GM12873 (cell line): ENCODE measurements around the gene PIK3R6.

Experiments
- TF ChIP-seq, protein P1 (sequence below): IDR thresholded peaks from 2 replicates; pipeline ENCODE4 v1.5.1; 2012; ENCODE audit warnings: low read depth, mild to moderate bottlenecking, moderate library complexity, low read length, control low read depth; ENCODE audit not compliant: insufficient read depth; ENCODE audit errors: missing control alignments

PIK3R6 gene

DNA sequence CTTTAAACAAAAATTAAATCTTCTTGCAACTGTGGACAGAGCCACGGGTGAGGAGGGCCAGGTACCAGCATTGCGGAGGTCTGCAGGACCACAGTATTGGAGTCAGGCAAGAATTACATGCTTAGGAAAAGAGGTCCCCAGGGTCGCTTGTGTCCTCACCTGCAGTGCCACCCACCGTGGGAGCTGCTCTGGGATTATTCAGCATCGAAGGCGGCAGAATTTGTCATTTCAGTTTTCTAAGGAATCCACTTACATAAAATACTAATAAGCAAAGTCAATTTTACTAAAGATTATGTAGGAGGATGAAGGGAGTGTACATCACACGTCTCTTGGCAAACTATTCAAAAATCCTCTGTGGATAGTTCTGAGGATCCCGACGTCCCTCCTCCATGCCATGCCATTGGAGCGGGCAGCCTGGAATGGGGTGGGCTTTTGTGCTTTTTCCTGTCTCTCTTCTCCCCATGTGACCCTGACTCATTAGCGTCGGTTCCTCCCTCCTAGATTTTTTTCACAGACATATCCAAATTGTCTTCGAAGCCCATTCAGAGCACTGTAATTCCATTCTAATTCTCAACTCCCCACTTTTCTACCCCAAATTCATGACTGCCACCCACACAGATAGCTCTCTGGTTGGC, 3.0 kb upstream of the PIK3R6 start:
- TF ChIP-seq, protein P1, sequence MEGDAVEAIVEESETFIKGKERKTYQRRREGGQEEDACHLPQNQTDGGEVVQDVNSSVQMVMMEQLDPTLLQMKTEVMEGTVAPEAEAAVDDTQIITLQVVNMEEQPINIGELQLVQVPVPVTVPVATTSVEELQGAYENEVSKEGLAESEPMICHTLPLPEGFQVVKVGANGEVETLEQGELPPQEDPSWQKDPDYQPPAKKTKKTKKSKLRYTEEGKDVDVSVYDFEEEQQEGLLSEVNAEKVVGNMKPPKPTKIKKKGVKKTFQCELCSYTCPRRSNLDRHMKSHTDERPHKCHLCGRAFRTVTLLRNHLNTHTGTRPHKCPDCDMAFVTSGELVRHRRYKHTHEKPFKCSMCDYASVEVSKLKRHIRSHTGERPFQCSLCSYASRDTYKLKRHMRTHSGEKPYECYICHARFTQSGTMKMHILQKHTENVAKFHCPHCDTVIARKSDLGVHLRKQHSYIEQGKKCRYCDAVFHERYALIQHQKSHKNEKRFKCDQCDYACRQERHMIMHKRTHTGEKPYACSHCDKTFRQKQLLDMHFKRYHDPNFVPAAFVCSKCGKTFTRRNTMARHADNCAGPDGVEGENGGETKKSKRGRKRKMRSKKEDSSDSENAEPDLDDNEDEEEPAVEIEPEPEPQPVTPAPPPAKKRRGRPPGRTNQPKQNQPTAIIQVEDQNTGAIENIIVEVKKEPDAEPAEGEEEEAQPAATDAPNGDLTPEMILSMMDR = no peak

DNA sequence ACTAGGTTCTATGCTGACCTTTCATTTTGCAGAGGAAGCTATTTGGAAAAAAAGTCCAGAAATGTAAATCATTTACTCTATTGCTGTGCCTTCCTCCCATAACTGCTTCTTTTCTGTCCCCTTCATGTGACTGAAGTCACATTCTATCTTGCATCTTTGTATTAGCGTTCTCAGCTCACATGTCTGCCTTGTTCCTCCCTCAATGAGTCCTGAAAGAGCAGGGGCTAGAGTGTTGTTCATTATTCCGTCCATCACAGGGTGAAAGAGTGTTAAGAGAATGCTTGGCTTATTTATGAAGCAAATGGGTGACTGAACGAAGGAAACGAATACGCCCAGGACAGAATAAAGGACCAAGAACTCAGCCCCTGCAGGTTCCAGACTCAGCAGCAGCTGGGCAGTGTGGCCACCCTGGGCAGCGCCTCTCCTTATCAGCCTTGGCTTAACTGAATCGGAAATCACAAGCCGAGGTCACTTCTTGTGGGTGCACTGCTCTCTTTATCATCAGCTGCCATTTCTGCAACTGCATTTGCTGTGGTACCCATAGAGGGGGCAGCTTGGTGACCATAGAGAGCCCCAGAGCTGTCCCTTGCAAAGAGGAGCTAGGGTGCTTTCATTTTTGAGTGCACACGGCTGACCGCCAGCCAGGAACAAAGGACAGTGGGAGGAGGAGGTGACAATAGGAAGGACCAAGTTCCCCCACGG, 1.8 kb upstream of the PIK3R6 start:
- TF ChIP-seq, protein P1 = no peak

DNA sequence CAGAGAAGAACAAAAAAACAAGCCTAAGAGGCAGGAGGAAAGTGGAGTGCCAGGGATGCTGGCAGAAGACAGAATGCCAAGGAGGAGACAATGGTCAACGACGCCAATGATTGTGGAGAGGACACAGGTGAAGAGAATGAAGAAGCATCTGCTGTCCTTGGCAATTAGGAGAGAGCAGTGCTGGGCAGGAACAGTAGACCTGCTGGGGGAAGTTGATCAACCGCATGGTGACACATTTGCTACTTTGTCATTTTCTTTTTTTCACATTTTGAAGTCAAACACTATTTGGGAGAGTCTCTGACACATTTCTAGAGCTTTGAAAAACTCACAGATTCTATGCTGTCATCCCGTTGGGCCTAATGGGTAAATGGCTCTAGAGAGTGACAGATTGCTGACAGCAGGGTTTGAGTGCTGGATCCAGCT, 1.1 kb upstream of the PIK3R6 start:
- TF ChIP-seq, protein P1 = no peak

DNA sequence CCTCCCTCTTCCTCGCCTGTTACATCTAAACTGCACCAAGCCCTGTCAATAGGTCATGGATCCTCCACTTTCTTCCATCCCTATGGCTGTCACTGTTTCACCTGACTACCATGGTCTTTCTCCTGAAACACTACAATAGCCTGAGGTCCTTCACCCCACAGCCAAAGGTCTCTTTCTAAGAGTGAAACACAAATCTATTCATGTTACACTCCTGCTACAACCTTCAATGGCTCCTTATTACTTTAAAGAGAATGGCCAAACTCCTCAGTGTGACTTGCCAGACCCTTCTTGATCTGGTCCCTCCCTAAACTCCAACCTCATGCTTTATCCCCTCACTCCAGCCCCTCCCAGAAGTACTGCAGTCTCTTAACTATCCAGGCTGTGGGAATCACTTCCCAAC, 618 bp upstream of the PIK3R6 start:
- TF ChIP-seq, protein P1 = no peak

DNA sequence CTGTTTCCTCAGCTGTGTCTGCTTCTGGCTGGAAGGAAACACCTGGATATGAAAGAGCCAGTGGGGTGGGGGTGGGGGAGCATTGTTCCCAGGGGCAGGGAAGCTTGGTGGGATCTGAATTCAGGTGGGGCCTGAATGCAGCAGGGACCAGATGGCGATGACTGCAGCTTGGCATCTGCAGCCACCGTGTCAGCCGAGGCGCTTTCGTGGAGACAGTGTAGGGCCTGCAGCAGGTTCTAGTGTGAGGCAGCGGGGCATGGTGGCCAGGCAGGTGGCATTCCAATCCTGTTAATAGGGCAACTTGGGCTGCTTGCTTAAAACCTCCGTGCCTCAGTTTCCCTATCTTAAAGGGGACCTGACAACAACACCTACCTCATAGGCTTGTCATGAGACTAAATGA, 1.7 kb downstream of the PIK3R6 start:
- TF ChIP-seq, protein P1 = no peak

DNA sequence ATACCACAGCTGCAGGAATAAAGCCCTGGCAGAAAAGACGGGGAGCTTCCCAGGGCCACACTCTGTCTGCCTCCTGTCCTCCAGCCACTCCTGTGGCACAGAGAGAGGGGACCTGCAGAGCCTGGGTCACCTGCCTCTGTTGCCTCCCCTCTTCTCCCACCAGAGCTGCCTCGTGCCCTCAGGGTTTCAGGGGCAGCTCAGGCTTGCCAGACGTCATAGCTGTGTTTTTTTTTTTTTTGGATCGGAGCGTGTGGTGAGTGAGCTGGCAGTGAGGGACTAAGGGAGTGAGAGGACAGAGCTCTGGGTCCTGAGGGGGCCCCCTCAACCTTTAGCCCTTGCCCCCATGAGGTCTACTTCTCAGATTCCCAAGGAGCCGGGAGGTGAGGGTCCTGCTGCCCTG, 2.1 kb downstream of the PIK3R6 start:
- TF ChIP-seq, protein P1 = no peak

DNA sequence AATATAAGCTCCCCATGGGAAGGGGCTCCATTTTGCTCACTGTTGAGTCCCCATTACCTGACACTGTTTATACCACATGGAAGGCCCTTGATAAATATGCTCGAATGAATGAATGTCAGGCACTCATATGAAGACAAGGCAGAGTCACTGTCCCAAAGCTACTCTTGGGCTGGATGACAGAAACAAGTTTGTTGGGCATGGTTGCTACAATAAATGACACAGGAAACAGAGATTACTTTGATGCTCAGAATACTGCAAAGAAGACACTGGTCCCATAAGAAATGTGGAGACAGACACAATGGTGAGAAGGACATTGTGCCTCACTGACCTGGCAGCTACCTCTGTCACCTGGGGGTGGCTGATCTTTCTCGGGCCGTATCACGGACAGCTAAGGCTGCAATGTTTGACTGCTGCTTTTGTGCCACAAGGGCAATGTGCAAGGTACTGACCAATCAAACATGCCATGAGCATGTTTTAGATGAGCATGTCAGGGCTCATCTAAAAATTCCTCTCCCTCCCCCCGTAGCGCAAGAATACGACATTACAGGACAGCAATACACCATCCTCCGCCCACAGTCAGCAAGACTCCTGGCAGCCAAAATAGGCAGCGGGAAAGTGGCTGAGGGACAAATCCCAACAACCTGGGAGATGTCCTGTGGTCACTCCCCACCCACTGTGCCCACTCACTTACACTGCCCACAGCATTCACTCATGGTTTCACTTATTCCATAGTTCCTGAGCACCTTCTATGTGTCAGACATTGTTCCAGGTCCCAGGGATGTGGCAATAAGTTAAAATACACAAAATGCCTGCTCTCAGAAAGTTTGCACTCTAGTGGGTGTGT, 5.0 kb downstream of the PIK3R6 start:
- TF ChIP-seq, protein P1 = no peak
